HepG2 (cell line): Measurements from ENCODE around the gene ZC3H4. TPM values are rescaled to one million over a fixed set of nuclear protein-coding genes. Genes with fewer than 3 reads are reported as not detected.

Experiments
- ASH2L ChIP-seq: fragments of 300-600, 200-600 bp; sonication (generic); IDR thresholded peaks from 2 replicates; pipeline ENCODE4 v1.7.0; 2017; ENCODE audit warnings: low read depth, mild to moderate bottlenecking, moderate library complexity, mixed read lengths, low read length; ENCODE audit not compliant: insufficient read length
- CCDC6 ChIP-seq: sonication (generic); formaldehyde crosslinking; IDR thresholded peaks from 2 replicates; pipeline ENCODE4 v1.8.1; 2022; ENCODE audit warnings: mild to moderate bottlenecking, missing genetic modification reagents, moderate library complexity
- GABPA ChIP-seq, 2 experiments: IDR thresholded peaks; 2 replicates each; pipeline ENCODE4 v1.6.1; 2011 to 2016; ENCODE audit warnings: low read depth in 2 of 2, low read length in 1 of 2, missing biosample characterization in 1 of 2, missing genetic modification characterization in 1 of 2
- HNF4A ChIP-seq: sonication (generic); formaldehyde crosslinking; IDR thresholded peaks from 2 replicates; pipeline ENCODE4 v1.4.0; 2020; ENCODE audit warnings: missing genetic modification reagents
- PLRG1 ChIP-seq: fragments of 450-650 bp; conservative IDR thresholded peaks from 2 replicates; pipeline ENCODE4 v1.6.1; 2016
- RBFOX2 ChIP-seq: fragments of 200-400 bp; formaldehyde crosslinking; IDR thresholded peaks from 2 replicates; pipeline ENCODE4 v1.6.1; 2017; ENCODE audit warnings: low read depth, mild to moderate bottlenecking, low read length
- RFXAP ChIP-seq: sonication (generic); formaldehyde crosslinking; IDR thresholded peaks from 2 replicates; pipeline ENCODE4 v1.4.0; 2020; ENCODE audit warnings: missing genetic modification reagents, borderline replicate concordance
- RXRB ChIP-seq: IDR thresholded peaks from 2 replicates; pipeline ENCODE4 v1.6.1; 2016; ENCODE audit warnings: borderline replicate concordance, missing genetic modification reagents, missing compliant biosample characterization
- TEAD2 ChIP-seq: sonication (generic); formaldehyde crosslinking; IDR thresholded peaks from 2 replicates; pipeline ENCODE4 v1.9.0; 2021; ENCODE audit warnings: missing genetic modification reagents
- TGIF2 ChIP-seq: IDR thresholded peaks from 2 replicates; pipeline ENCODE4 v1.6.1; 2016; ENCODE audit warnings: control low read depth, missing compliant biosample characterization
- ZFP36L1 ChIP-seq: sonication (generic); formaldehyde crosslinking; IDR thresholded peaks from 2 replicates; pipeline ENCODE4 v1.8.0; 2022; ENCODE audit warnings: mild to moderate bottlenecking, missing genetic modification reagents, moderate library complexity
- ZNF343 ChIP-seq: sonication (generic); formaldehyde crosslinking; IDR thresholded peaks from 2 replicates; pipeline ENCODE4 v1.4.0; 2020; ENCODE audit warnings: mild to moderate bottlenecking, missing genetic modification reagents
- ZNF569 ChIP-seq: sonication (generic); formaldehyde crosslinking; IDR thresholded peaks from 2 replicates; pipeline ENCODE4 v1.5.0; 2020; ENCODE audit warnings: mild to moderate bottlenecking, missing genetic modification reagents, moderate library complexity, borderline replicate concordance
- ZNF572 ChIP-seq: sonication (generic); formaldehyde crosslinking; IDR thresholded peaks from 2 replicates; pipeline ENCODE4 v1.5.1; 2020; ENCODE audit warnings: mild to moderate bottlenecking, missing genetic modification reagents
- ZNF577 ChIP-seq: sonication (generic); formaldehyde crosslinking; IDR thresholded peaks from 2 replicates; pipeline ENCODE4 v1.4.0; 2020; ENCODE audit warnings: mild to moderate bottlenecking, low read depth, missing genetic modification reagents, borderline replicate concordance
- ZNF713 ChIP-seq: sonication (generic); formaldehyde crosslinking; IDR thresholded peaks from 2 replicates; pipeline ENCODE4 v1.4.0; 2020; ENCODE audit warnings: mild to moderate bottlenecking, missing genetic modification reagents
- ZNF761 ChIP-seq: sonication (generic); formaldehyde crosslinking; conservative IDR thresholded peaks from 2 replicates; pipeline ENCODE4 v1.4.0; 2020; ENCODE audit warnings: mild to moderate bottlenecking, missing genetic modification reagents
- polyA plus RNA-seq, 8 experiments: library from polyadenylated mRNA; depleted of rRNA in 3 of 8; stranded (reverse) in 7 of 8; unstranded in 1 of 8; fragments of >200 nt; fragmentation: Illumina TruSeq in 4 of 8; extraction: Trizol in 4 of 8; gene quantifications; 2 replicates each; pipeline versions ENCODE4 v1.2.1 to v1.2.3, GENCODE V29; 2011 to 2016; ENCODE audit warnings: low read depth in 4 of 8, missing spikeins in 1 of 8, mixed read lengths in 1 of 8; ENCODE audit not compliant: insufficient read depth in 1 of 8
- total RNA-seq, 5 experiments: library from RNA; depleted of rRNA; stranded (reverse); fragments of >200 nt; fragmentation: Illumina TruSeq; extraction: Trizol; gene quantifications; 2 replicates each; pipeline ENCODE4 v1.2.3, GENCODE V29; 2016; ENCODE audit warnings: low read depth in 1 of 5
- TF ChIP-seq, protein P1 (sequence below): sonication (generic); formaldehyde crosslinking; IDR thresholded peaks from 2 replicates; pipeline ENCODE4 v1.4.0; 2020; ENCODE audit warnings: missing genetic modification reagents
- TF ChIP-seq, protein P2 (sequence below): IDR thresholded peaks from 2 replicates; pipeline ENCODE4 v1.6.1; 2016; ENCODE audit warnings: mild to moderate bottlenecking
- TF ChIP-seq, protein P3 (sequence below): sonication (generic); formaldehyde crosslinking; IDR thresholded peaks from 2 replicates; pipeline ENCODE4 v1.4.0; 2020; ENCODE audit warnings: missing genetic modification reagents, mild to moderate bottlenecking, borderline replicate concordance

ZC3H4 gene
- total and polyA plus RNA-seq, 2 of the 13 experiments (the other 11 are each of a cell fraction or from before 2014, with no cell fraction given) = 1.8 to 10.7 TPM

DNA sequence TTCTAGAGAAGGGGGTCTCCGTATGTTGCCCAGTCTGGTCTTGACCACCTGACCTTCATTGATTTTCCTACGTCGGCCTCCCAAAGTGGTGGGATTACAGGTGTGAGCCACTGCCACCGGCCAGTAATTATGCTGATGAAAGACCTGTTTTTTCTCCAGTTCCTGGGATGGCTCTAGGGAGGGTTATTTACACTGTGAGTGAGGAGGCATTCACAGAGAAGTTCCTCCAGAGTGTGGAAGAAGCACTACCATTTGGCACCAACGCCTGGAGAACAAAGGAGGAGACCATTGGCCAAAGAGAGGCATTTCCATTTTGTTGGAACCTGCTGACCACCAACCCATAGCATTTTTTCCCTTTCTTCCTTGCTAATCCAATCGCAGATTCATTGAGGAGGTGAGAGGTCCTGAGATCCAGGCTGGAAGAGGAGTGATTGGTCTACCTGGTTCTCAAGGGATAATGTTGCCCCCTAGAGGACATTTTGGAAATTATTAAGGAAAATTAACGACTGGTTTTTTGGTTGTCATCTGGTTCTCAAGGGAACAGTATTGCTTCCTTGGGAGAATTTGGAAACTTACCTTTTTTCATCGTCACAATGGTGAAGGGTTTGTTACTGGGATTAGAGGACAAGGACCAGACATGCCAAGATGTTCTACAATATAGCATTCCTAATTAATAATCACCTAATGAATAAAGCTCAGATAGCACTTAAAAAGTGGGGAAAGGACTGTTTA is 11.5 kb upstream of the ZC3H4 start (continued):
- TF ChIP-seq HNF4A (CRISPR knock-in tag) = no peak
- TF ChIP-seq ZNF343 = no peak
- TF ChIP-seq, protein P1, sequence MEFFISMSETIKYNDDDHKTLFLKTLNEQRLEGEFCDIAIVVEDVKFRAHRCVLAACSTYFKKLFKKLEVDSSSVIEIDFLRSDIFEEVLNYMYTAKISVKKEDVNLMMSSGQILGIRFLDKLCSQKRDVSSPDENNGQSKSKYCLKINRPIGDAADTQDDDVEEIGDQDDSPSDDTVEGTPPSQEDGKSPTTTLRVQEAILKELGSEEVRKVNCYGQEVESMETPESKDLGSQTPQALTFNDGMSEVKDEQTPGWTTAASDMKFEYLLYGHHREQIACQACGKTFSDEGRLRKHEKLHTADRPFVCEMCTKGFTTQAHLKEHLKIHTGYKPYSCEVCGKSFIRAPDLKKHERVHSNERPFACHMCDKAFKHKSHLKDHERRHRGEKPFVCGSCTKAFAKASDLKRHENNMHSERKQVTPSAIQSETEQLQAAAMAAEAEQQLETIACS (CRISPR knock-in tag) = no peak
- no peak for TF ChIP-seq GABPA (IDR thresholded peaks at IDR 0.05; ENCODE audit: low read depth, low read length)
- no peak for TF ChIP-seq GABPA (CRISPR knock-in tag; IDR thresholded peaks at IDR 0.05; ENCODE audit: low read depth)
- no peak for TF ChIP-seq ZNF713 (CRISPR knock-in tag)
- no peak for TF ChIP-seq ZFP36L1 (CRISPR knock-in tag)
- TF ChIP-seq RFXAP (CRISPR knock-in tag) = no peak
- peak; percentile 23; the same call in 1 of the 2 replicates for TF ChIP-seq RXRB (CRISPR knock-in tag)
- TF ChIP-seq, protein P2, sequence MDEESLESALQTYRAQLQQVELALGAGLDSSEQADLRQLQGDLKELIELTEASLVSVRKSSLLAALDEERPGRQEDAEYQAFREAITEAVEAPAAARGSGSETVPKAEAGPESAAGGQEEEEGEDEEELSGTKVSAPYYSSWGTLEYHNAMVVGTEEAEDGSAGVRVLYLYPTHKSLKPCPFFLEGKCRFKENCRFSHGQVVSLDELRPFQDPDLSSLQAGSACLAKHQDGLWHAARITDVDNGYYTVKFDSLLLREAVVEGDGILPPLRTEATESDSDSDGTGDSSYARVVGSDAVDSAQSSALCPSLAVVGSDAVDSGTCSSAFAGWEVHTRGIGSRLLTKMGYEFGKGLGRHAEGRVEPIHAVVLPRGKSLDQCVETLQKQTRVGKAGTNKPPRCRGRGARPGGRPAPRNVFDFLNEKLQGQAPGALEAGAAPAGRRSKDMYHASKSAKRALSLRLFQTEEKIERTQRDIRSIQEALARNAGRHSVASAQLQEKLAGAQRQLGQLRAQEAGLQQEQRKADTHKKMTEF (CRISPR knock-in tag) = peak; percentile 49; the same call in 1 of the 2 replicates
- no peak for TF ChIP-seq ZNF569 (CRISPR knock-in tag)
- no peak for TF ChIP-seq RBFOX2
- no peak for TF ChIP-seq PLRG1
- TF ChIP-seq ZNF761 (CRISPR knock-in tag) = no peak
- no peak; the same call in 1 of the 2 replicates for TF ChIP-seq TGIF2 (CRISPR knock-in tag)
- TF ChIP-seq, protein P3, sequence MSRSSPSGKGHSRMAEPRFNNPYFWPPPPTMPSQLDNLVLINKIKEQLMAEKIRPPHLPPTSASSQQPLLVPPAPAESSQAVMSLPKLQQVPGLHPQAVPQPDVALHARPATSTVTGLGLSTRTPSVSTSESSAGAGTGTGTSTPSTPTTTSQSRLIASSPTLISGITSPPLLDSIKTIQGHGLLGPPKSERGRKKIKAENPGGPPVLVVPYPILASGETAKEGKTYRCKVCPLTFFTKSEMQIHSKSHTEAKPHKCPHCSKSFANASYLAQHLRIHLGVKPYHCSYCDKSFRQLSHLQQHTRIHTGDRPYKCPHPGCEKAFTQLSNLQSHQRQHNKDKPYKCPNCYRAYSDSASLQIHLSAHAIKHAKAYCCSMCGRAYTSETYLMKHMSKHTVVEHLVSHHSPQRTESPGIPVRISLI (CRISPR knock-in tag) = no peak; the same call in 1 of the 2 replicates
- no peak for TF ChIP-seq CCDC6
- TF ChIP-seq TEAD2 (CRISPR knock-in tag) = no peak
- no peak for TF ChIP-seq ZNF572 (CRISPR knock-in tag)
- TF ChIP-seq ASH2L = no peak
- TF ChIP-seq ZNF577 (CRISPR knock-in tag) = no peak
